Measurements from ENCODE around the gene ARHGAP21.
"Not testable (repeated sequence)": the region's sequence is repeated elsewhere in the genome, so short reads cannot be mapped to it uniquely, and the experiment has no call there.

ARHGAP21 gene

DNA sequence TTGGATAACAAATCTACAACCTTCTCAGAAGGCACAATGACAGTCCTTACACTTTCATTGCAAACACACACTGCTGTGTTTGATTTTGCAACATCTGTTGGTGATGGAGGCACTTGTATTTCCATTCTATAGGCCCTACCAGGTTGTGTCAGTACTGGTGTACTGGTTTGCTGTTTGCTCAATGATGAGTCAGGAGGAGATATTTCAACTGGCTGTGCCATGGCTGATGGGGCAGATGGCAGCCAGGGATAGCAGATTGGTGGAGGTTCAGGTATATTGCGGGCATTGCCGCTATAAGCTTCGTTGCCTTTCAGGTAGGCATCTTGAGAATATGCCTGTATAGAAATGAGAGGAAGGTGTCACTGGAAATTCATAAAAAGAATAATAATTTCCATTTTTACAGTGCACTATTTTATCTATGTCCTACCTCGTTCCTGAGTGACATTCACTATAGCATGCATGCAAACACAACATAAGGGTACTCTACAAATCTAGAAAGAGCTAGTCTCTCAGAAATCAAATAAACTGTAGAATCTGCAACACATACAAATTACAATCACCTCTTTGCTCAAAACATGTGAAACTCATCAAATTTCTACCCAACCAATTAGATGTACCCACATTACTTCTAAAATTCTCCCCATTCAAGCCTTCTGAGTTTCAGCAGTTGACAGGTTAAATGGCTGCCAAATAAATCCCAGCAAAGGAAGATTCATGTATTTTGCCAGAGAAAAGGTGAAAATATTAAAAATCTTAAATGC lies 102.5 kb downstream of the ARHGAP21 start:
- DNase-seq = not testable (repeated sequence)

- DNase-seq = not testable (repeated sequence)
These were observed 103.7 kb downstream of the ARHGAP21 start for GRCh38 chr10:24619994-24620310.

DNA sequence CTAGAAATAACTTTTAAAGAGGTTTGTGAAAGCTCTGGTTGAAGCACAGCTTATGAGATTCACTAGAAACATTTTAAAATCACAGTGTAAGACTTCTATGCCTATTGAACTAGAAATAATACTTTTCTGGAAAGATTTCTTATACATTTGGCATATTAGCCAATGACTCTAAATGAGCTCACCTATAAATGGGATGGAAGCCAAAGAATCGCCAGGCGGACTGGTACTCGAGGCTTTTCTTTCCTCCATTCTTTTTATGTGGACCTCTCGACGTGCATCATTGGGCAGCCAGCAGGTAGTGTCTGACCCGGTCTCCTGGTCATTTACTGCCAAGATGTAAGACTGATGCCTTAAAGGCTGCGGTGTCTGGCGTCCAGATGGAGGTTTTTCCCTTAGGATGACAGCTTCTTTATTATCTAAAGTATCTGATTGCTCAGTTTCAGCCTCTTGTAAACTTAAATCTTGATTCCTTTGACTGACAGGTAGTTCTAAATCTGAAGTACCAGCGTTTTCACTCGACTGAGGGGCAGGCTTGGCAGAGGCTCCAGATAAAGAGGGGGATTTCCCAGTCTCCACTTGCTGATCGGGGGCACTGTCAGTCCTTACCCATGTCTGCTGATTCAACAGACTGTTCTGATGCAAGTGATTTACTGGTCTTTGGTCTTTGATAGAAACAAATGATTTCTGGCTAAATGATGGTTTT lies 104.2 kb downstream of the ARHGAP21 start:
- DNase-seq = not testable (repeated sequence)

- no peak for DNase-seq
These were observed 105.3 kb downstream of the ARHGAP21 start for GRCh38 chr10:24618401-24618800.

DNA sequence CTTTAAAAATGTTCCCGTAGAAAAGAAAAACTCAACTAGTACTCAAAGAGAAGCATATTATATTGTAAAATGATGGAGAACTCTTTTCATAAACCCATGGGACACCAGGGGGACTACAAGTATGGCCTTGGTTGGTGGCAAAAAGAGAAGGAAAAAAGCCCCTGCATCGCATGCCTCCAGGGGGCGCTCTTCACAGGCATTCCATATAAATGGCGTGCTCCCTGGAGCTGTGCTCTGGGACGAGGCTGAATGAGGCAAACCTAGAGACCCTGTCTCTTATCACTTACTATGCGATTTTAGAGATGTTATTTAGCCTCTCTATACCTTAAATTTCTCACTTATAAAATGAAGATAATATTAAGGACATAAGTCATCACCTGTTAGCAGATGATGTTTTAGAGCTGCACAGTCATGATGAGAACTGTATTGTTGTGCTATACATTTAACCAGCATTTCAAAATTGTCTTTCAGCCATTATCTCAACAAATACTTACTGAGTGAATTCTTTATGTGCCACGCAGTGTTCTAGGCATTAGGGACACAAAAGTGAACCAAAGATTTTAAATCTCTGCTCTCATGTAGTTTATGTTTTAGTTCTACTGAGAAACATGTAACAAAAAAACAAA lies 105.8 kb downstream of the ARHGAP21 start:
- DNase-seq = peak; percentile 27

- no peak for DNase-seq
These were observed 107.2 kb downstream of the ARHGAP21 start for GRCh38 chr10:24616536-24616935.

DNA sequence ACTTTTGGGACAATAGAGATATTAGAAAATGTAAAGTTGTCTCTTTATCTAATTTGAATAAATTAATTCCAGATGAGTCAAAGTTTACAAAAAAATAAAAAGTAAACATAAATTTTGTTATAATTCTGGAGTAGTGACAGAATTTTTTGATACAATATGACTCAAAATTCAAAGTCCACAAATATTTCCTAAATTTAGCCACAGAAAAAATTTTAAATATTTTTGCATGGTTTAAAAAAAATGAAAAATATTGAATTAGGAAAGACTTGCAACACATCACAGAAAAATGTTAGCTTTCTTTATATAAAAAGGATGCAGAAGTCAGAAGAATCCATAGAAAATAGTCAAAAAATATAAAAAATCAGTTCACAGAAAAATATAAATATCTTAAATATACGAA lies 117.7 kb downstream of the ARHGAP21 start:
- DNase-seq = no peak

GRCh38 chr10:24605141-24605540 lies 118.5 kb downstream of the ARHGAP21 start:
- no peak for DNase-seq

- no peak for DNase-seq
These were observed 120.4 kb downstream of the ARHGAP21 start for GRCh38 chr10:24603333-24603732.

DNA sequence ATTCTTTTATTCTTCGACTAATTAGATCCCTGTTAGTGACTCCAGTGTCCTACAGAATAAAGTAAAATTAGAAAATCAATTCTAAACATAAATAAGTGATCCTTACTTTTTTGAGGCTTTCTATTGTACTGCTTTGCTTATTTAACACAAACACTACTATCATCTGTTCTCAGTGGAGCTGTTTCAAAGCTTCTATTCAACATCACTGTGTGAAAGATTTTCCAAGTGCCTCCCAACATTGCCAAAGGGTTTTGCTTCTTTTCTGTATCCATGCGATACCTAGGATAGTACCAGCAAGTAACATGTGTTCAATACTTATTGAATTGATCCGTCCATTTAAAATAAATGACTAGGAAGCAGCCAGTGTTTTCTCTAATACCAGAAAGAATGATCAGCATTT lies 125.7 kb downstream of the ARHGAP21 start:
- no peak for DNase-seq

- no peak for DNase-seq
These were observed 126.3 kb downstream of the ARHGAP21 start for GRCh38 chr10:24597426-24597825.

- no peak for DNase-seq
These were observed 127.3 kb downstream of the ARHGAP21 start for GRCh38 chr10:24596217-24596930.

- no peak for DNase-seq
These were observed 132.8 kb downstream of the ARHGAP21 start for GRCh38 chr10:24590697-24591457.

DNA sequence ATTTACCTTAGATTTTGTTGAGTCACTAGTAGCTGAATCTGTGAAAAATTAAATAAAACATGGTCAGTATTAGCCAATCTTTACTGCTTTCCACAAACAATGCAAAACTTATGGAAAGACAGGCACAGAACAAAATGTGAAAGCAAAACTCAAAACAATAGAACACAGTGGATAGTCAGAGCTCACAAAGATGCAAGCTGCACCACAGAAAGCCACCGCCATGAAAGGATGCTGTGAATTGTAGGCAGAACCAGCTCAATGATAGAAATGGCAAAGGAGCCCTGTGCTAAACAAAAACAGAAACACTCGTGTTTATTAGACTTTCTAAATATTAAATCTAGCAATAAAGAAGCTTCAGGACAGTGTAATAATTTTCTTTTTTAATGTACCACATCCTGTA lies 134.4 kb downstream of the ARHGAP21 start:
- DNase-seq = no peak

DNA sequence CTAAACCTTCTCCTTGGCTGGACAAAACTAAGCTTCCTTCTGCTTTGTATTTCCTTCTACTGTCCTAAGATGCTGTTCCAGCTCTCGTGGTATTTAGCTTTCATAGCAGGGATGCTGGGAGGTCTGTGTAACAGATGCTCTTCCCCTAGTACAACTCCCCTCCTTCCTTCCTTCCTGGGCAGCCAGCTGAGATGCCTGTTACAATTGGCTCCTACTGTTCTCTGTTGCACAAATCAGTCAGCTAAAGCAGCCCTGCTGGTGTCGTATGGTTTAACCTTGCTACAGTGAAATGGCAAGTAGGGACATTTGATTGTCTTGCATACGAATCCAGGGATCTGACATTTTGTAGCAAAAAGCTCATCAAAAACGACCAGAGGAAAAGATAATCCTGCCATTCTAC lies 143.8 kb downstream of the ARHGAP21 start:
- no peak for DNase-seq

DNA sequence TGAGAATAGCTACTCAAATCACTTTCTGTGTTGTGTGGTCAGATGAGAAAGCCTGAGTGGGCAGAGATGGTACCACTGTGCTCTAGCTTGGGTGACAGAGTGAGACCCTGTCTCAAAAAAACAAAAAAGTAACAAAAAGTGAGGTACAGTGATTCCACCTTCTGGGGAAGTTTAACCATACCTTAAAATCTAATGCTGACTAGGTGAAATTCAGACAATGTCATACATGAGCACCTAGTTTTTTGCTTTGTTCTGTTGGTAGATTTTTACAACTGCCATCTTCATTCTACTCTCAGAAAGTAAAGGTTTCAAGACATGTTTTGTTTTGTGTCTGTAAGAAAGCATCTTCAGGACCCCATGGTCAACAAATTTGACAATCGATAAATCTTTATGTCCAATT lies 144.2 kb downstream of the ARHGAP21 start:
- DNase-seq = no peak

DNA sequence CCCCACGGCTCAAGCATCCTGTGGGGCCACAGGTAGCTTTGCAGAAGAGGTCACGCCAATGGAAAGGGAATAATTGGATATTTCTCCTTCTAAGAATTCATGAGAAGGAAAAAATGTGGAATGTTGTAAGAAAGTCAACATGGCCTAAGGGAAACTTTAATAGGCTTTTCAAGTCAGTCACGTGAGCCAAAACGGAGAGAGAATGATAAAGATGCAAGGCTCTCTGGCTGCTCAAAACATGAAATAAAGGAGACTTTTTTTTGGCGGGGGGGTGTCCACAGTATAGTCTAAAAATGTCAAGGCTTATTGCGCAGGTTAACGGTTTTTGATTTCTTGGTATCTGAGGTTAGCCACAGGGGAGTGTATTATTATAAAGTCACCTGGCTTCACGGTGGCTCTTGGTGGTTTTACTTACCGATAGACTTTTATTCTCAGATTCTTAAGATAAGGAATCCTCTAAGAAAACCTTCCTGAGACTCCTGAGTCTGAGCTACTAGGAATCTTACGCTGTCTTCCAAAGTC lies 148.1 kb downstream of the ARHGAP21 start:
- no peak for DNase-seq

DNA sequence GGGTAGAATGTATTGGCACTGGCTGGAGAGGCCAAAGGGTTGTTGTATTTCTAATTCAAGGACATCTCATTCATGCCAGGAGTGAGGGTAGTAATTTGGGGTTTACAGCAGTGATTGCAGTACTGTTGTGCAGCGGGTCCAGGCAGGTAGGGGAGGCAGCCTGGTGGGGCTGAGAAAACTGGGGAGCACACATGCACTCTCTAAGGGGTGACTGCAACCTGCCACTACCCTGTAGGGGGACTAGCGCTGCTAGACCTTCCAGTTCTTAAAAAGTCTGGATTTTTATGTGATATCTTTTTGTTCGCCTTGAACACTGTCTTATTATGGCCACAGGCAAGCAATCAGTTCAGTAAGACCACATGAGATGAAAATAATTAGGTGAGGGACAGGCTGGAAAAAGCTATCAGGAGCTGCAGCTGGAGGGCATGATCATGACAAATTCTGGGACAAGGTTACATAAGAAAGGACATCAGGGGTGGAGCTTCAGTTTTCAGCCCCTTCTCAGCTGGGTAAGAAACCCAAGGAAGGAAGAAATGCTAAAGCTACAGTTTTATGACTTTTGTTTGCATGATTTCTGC lies 149.0 kb downstream of the ARHGAP21 start:
- no peak for DNase-seq

- DNase-seq = no peak
These were observed 149.5 kb downstream of the ARHGAP21 start for GRCh38 chr10:24574161-24574560.

GRCh38 chr10:24571870-24572450 lies 151.7 kb downstream of the ARHGAP21 start:
- DNase-seq = no peak

- no peak for DNase-seq
These were observed 152.8 kb downstream of the ARHGAP21 start for GRCh38 chr10:24570658-24571426.
